CD14-positive monocyte (primary cell): ENCODE measurements around the gene CDH2. TPM values are rescaled to one million over a fixed set of nuclear protein-coding genes. Genes with fewer than 3 reads are reported as not detected.

Experiments
- DNase-seq, 3 donors: peaks; one replicate each; pipeline ENCODE4 v3.0.0-alpha.2; 2011 to 2022
- H2AFZ ChIP-seq: 2 replicates; pipeline ENCODE4 v1.6.0; 2012; ENCODE audit warnings: mild to moderate bottlenecking, low read depth, low read length, inconsistent platforms; ENCODE audit not compliant: insufficient read depth, poor library complexity, severe bottlenecking
- H3K27ac ChIP-seq, 2 donors: 1 replicate in 1 of 2; 2 replicates in 1 of 2; pipeline ENCODE4 v1.5.1; 2012 to 2013; ENCODE audit warnings: low read length in 2 of 2, control low read depth in 1 of 2, inconsistent platforms in 1 of 2, low read depth in 1 of 2, mild to moderate bottlenecking in 1 of 2
- H3K27me3 ChIP-seq, 2 donors: one replicate each; pipeline versions ENCODE4 v1.6.0 to v1.6.1; 2011 to 2013; ENCODE audit warnings: low read length in 2 of 2; ENCODE audit not compliant: control insufficient read depth in 2 of 2, insufficient read depth in 2 of 2
- H3K36me3 ChIP-seq, 2 donors: replicated peaks in 1 of 2; 1 replicate in 1 of 2; 2 replicates in 1 of 2; pipeline versions ENCODE4 v1.5.1 to v1.6.1; 2012 to 2013; ENCODE audit warnings: low read length in 2 of 2, control low read depth in 1 of 2, inconsistent platforms in 1 of 2, mild to moderate bottlenecking in 1 of 2; ENCODE audit not compliant: insufficient read depth in 2 of 2, control insufficient read depth in 1 of 2
- H3K4me1 ChIP-seq, 2 donors: 1 replicate in 1 of 2; 2 replicates in 1 of 2; pipeline versions ENCODE4 v1.5.1 to v1.6.1; 2012 to 2013; ENCODE audit warnings: low read length in 2 of 2, control low read depth in 1 of 2, inconsistent platforms in 1 of 2, mild to moderate bottlenecking in 1 of 2, moderate library complexity in 1 of 2; ENCODE audit not compliant: insufficient read depth in 2 of 2, control insufficient read depth in 1 of 2
- H3K4me2 ChIP-seq: replicated peaks from 2 replicates; pipeline ENCODE3; 2012; ENCODE audit warnings: low read length, moderate library complexity, mild to moderate bottlenecking; ENCODE audit not compliant: poor library complexity, severe bottlenecking; ENCODE audit errors: extremely low read depth
- H3K4me3 ChIP-seq, 3 experiments: fragments of 200-600 bp in 1 of 3; sonication (generic) in 1 of 3; replicated peaks in 1 of 3; 1 replicate in 2 of 3; 2 replicates in 1 of 3; pipeline ENCODE4 v1.5.1; 2011 to 2013; ENCODE audit warnings: low read length in 3 of 3, mild to moderate bottlenecking in 3 of 3, control low read depth in 2 of 3, low read depth in 2 of 3, inconsistent platforms in 1 of 3, moderate library complexity in 1 of 3
- H3K79me2 ChIP-seq: 2 replicates; pipeline ENCODE4 v1.6.0; 2012; ENCODE audit warnings: mild to moderate bottlenecking, control low read depth, inconsistent platforms, low read length, moderate library complexity; ENCODE audit not compliant: insufficient read depth
- H3K9ac ChIP-seq: 2 replicates; pipeline ENCODE4 v1.6.0; 2017; ENCODE audit warnings: low read length, mild to moderate bottlenecking; ENCODE audit not compliant: insufficient read depth, poor library complexity, severe bottlenecking
- H3K9me3 ChIP-seq, 2 donors: replicated peaks in 1 of 2; 1 replicate in 1 of 2; 2 replicates in 1 of 2; pipeline versions ENCODE4 v1.5.1 to v1.6.1; 2012 to 2013; ENCODE audit warnings: low read length in 2 of 2, control low read depth in 1 of 2; ENCODE audit not compliant: control insufficient read depth in 1 of 2, insufficient read depth in 1 of 2
- H4K20me1 ChIP-seq: 2 replicates; pipeline ENCODE4 v1.6.0; 2012; ENCODE audit warnings: mild to moderate bottlenecking, low read length, control low read depth, moderate library complexity; ENCODE audit not compliant: insufficient read depth
- H3K27ac Mint-ChIP-seq, 7 donors: one replicate each; pipeline ENCODE4 v1.8.0; 2020; ENCODE audit warnings: mild to moderate bottlenecking in 7 of 7, mixed read lengths in 7 of 7, moderate library complexity in 6 of 7, inconsistent platforms in 2 of 7
- H3K27me3 Mint-ChIP-seq, 3 donors: one replicate each; pipeline ENCODE4 v1.8.0; 2021 to 2022; ENCODE audit warnings: low read depth in 3 of 3, mild to moderate bottlenecking in 3 of 3, mixed read lengths in 3 of 3, moderate library complexity in 3 of 3, inconsistent platforms in 1 of 3
- H3K36me3 Mint-ChIP-seq, 2 donors: one replicate each; pipeline ENCODE4 v1.8.0; 2020; ENCODE audit warnings: mixed read lengths in 2 of 2, inconsistent platforms in 1 of 2, mild to moderate bottlenecking in 1 of 2
- H3K4me1 Mint-ChIP-seq: one replicate; pipeline ENCODE4 v1.8.0; 2020; ENCODE audit warnings: mild to moderate bottlenecking, mixed read lengths
- H3K4me3 Mint-ChIP-seq, 2 donors: one replicate each; pipeline ENCODE4 v1.8.0; 2020; ENCODE audit warnings: mild to moderate bottlenecking in 2 of 2, mixed read lengths in 2 of 2, moderate library complexity in 1 of 2
- H3K9me3 Mint-ChIP-seq, 7 donors: one replicate each; pipeline ENCODE4 v1.8.0; 2020 to 2022; ENCODE audit warnings: mixed read lengths in 7 of 7, mild to moderate bottlenecking in 6 of 7, moderate library complexity in 6 of 7, inconsistent platforms in 2 of 7
- CTCF ChIP-seq: fragments of 200-600 bp; IDR thresholded peaks from one replicate; pipeline ENCODE4 v1.8.0; 2022; ENCODE audit warnings: antibody characterized with exemption, mild to moderate bottlenecking
- WGBS: methylation state at CpG from one replicate; pipeline ENCODE4 v1.1.5; 2013; ENCODE audit warnings: missing lambda C conversion rate; ENCODE audit not compliant: insufficient coverage; 5-methylcytosine and 5-hydroxymethylcytosine counted together
- intact Hi-C, 2 donors: fragments of 100-400 bp; cut with micrococcal nuclease; formaldehyde crosslinking; loops; one replicate each; pipeline versions ENCODE4 v1.15.0 to v1.15.1; 2023
- polyA plus RNA-seq, 3 donors: library from polyadenylated mRNA; depleted of rRNA in 1 of 3; unstranded in 2 of 3; stranded (reverse) in 1 of 3; fragments of 300-500 nt in 2 of 3; fragments of >200 nt in 1 of 3; fragmentation: Illumina TruSeq in 2 of 3; gene quantifications; 1 replicate in 2 of 3; 2 replicates in 1 of 3; pipeline ENCODE4 v1.2.3, GENCODE V29; 2012 to 2021

The CDH2 gene
- polyA plus RNA-seq, 3 donors, result 0.03 to 0.32 (median 0.08) TPM

- peaks cover 0 to 2% (median 0%) of the 10 kb centered on the region in 7 donors for H3K9me3 Mint-ChIP-seq
- no peak for TF ChIP-seq CTCF
- no peak overlapping the region for H3K9ac ChIP-seq
- no peaks in the 10 kb centered on the region for H3K27me3 ChIP-seq
- H3K27me3 Mint-ChIP-seq, result no peaks in the 10 kb centered on the region
- H4K20me1 ChIP-seq, result no peaks in the 10 kb centered on the region
- H3K36me3 Mint-ChIP-seq, result no peaks in the 10 kb centered on the region
- H3K9me3 ChIP-seq, result no peaks in the 10 kb centered on the region
- no peak overlapping the region for H3K27ac Mint-ChIP-seq
- no peaks in the 10 kb centered on the region for H3K36me3 ChIP-seq
- no peaks in the 10 kb centered on the region for H3K79me2 ChIP-seq
- no peak overlapping the region for H3K4me2 ChIP-seq
- H3K4me3 ChIP-seq, result no peak overlapping the region
- no peak overlapping the region for H3K4me3 Mint-ChIP-seq
- H2AFZ ChIP-seq, result no peak overlapping the region
- no peaks in the 10 kb centered on the region for H3K4me1 Mint-ChIP-seq
- H3K27ac ChIP-seq, result no peak overlapping the region
- no peak for DNase-seq
- no peaks in the 10 kb centered on the region for H3K4me1 ChIP-seq
- intact Hi-C loops, result no loop called here
Observed at GRCh38 chr18:27952741-27953140, 224.2 kb downstream of the CDH2 start.

GRCh38 chr18:27950648-27951228, 226.2 kb downstream of the CDH2 start:
- H3K4me1 Mint-ChIP-seq, result no peaks in the 10 kb centered on the region
- Histone ChIP-seq H3K79me2 (no peaks in the 10 kb centered on the region), H3K9me3 (no peaks in the 10 kb centered on the region), H2AFZ (no peak overlapping the region), H3K4me2 (no peak overlapping the region), H4K20me1 (no peaks in the 10 kb centered on the region), H3K27me3 (no peaks in the 10 kb centered on the region), H3K27ac (no peak overlapping the region), H3K4me3 (no peak overlapping the region), H3K36me3 (no peaks in the 10 kb centered on the region), H3K4me1 (no peaks in the 10 kb centered on the region), H3K9ac (no peak overlapping the region)
- no peak for DNase-seq
- TF ChIP-seq CTCF, result no peak
- H3K27me3 Mint-ChIP-seq, result no peaks in the 10 kb centered on the region
- no peaks in the 10 kb centered on the region for H3K36me3 Mint-ChIP-seq
- H3K9me3 Mint-ChIP-seq, result no peaks in the 10 kb centered on the region
- H3K4me3 Mint-ChIP-seq, result no peak overlapping the region
- 100% methylated on average over 1 of the region's 5 CpGs for WGBS
- no peak overlapping the region for H3K27ac Mint-ChIP-seq
- intact Hi-C loops, result no loop called here
